ENCODE results near the gene NRXN3. TPM values are rescaled to one million over a fixed set of nuclear protein-coding genes. Genes with fewer than 3 reads are reported as not detected.

Gene NRXN3
- total and polyA plus RNA-seq, 2 of the 4 experiments (the other 2 are of a cell fraction) = 4.8 to 25.1 TPM

- H3K4me1 ChIP-seq (ENCODE audit: control insufficient read depth, insufficient read depth, low read length) = no peaks in the 10 kb centered on the region
- 20% methylated on average over 1 of the region's 4 CpGs; no CpG with 5 or more reads in 1 of the 2 experiments for WGBS, 2 experiments (ENCODE audit: extremely low coverage in 2 of 2, insufficient read length in 1 of 2)
- H3K4me2 ChIP-seq (ENCODE audit: low read depth, low read length) = no peak overlapping the region
- no peaks in the 10 kb centered on the region for H3K9me1 ChIP-seq (ENCODE audit: insufficient read depth, low read length)
- BruUV-seq (replicated peaks) = no TSS peak
- no peak overlapping the region for H3K27ac ChIP-seq (ENCODE audit: insufficient read depth, low read length)
- H4K8ac ChIP-seq (ENCODE audit: low read depth in 2 of 2, low read length in 2 of 2) = no peak overlapping the region
- ATAC-seq (ENCODE audit: low read depth) = no peak
- ChIA-PET CTCF (no interaction called here), POLR2A (ENCODE audit: unreplicated experiment) (no interaction called here)
- H3K79me1 ChIP-seq (ENCODE audit: low read depth in 1 of 2, low read length in 2 of 2) = no peaks in the 10 kb centered on the region
- H4K5ac ChIP-seq (ENCODE audit: low read depth, low read length) = no peak overlapping the region
- no peak overlapping the region for H3K23ac ChIP-seq (ENCODE audit: low read depth, low read length)
- intact Hi-C loops (cut with micrococcal nuclease) (no loop called here), dilution Hi-C loops (cut with HindIII; ENCODE audit: low sequenced_read_pairs, unreplicated experiment) (no loop called here), in situ Hi-C loops (cut with MboI; ENCODE audit: low sequenced_read_pairs) (no loop called here)
- no peaks in the 10 kb centered on the region for H4K20me1 ChIP-seq (ENCODE audit: insufficient read depth, low read length)
- H3K9me3 ChIP-seq (ENCODE audit: control insufficient read depth, insufficient read depth, low read length) = peaks cover 21% of the 10 kb centered on the region
- H3K27me3 ChIP-seq (ENCODE audit: control insufficient read depth, insufficient read depth, low read length) = no peaks in the 10 kb centered on the region
- H3K56ac ChIP-seq (ENCODE audit: extremely low read depth, insufficient read depth, low read length) = no peak overlapping the region
- H2BK20ac ChIP-seq (ENCODE audit: low read depth, low read length) = no peak overlapping the region
- no peak overlapping the region for H2AFZ ChIP-seq (replicated peaks; ENCODE audit: low read length, poor library complexity)
- H3K18ac ChIP-seq (ENCODE audit: low read depth, low read length) = no peak overlapping the region
- no peak overlapping the region for H2BK5ac ChIP-seq (ENCODE audit: low read depth, low read length, poor library complexity, severe bottlenecking)
- no peak overlapping the region for H2AK5ac ChIP-seq (ENCODE audit: low read depth, low read length)
- no peak overlapping the region for H4K91ac ChIP-seq (ENCODE audit: insufficient read depth, low read depth, low read length)
- H3K4me3 ChIP-seq (ENCODE audit: insufficient read depth, low read depth, low read length) = no peak overlapping the region
- DNase-seq = no peak
- no peak overlapping the region for H3K9ac ChIP-seq (ENCODE audit: low read depth, low read length)
- H3K4ac ChIP-seq (ENCODE audit: low read depth, low read length) = no peak overlapping the region
- no peak for TF ChIP-seq BHLHE40 (IDR thresholded peaks at IDR 0.05; ENCODE audit: low read depth, low read length)
- no peak for TF ChIP-seq USF2 (IDR thresholded peaks at IDR 0.05; ENCODE audit: low read depth, low read length)
- TF ChIP-seq FOS (IDR thresholded peaks at IDR 0.05; ENCODE audit: low read depth, low read length) = no peak
- TF ChIP-seq RCOR1 (IDR thresholded peaks at IDR 0.05; ENCODE audit: insufficient replicate concordance, low read length) = no peak
- TF ChIP-seq SMC3 (IDR thresholded peaks at IDR 0.05; ENCODE audit: low read depth, low read length) = no peak
- TF ChIP-seq RFX5 (IDR thresholded peaks at IDR 0.05; ENCODE audit: low read depth, low read length) = no peak
- no peak overlapping the region for H2BK15ac ChIP-seq (ENCODE audit: low read depth, low read length)
- no peak overlapping the region for H3K14ac ChIP-seq (replicated peaks; ENCODE audit: low read depth, low read length)
- no peak overlapping the region for H2AK9ac ChIP-seq (replicated peaks; ENCODE audit: low read depth, low read length, poor library complexity)
- H2BK120ac ChIP-seq (ENCODE audit: low read depth, low read length) = no peak overlapping the region
- H3K36me3 ChIP-seq (ENCODE audit: control insufficient read depth, insufficient read depth, low read length) = no peaks in the 10 kb centered on the region
These were observed 331.7 kb downstream of the NRXN3 start for GRCh38 chr14:78501909-78502308.

All from IMR-90 (cell line).